Hepatocyte (in vitro differentiated cells): ENCODE measurements around the gene IGSF11. TPM values are rescaled to one million over a fixed set of nuclear protein-coding genes. Genes with fewer than 3 reads are reported as not detected.

ENCODE experiments used
- DNase-seq: peaks from one replicate; pipeline ENCODE4 v3.0.0-alpha.2; 2016; ENCODE audit warnings: low spot score
- H2AFZ ChIP-seq: fragments of 200-600 bp; sonication (generic); 2 replicates; pipeline ENCODE4 v1.6.0; 2016; ENCODE audit warnings: antibody characterized with exemption, mild to moderate bottlenecking
- H3K27ac ChIP-seq: fragments of 200-600 bp; sonication (generic); 2 replicates; pipeline ENCODE4 v1.5.1; 2016; ENCODE audit warnings: mild to moderate bottlenecking
- H3K27me3 ChIP-seq: fragments of 200-600 bp; sonication (generic); 2 replicates; pipeline ENCODE4 v1.6.1; 2016
- H3K36me3 ChIP-seq: fragments of 200-600 bp; sonication (generic); replicated peaks from 2 replicates; pipeline ENCODE4 v1.5.1; 2016; ENCODE audit warnings: low read depth; ENCODE audit not compliant: insufficient read depth
- H3K4me1 ChIP-seq: fragments of 200-600 bp; sonication (generic); 2 replicates; pipeline ENCODE4 v1.5.1; 2016; ENCODE audit warnings: mild to moderate bottlenecking, moderate library complexity; ENCODE audit not compliant: insufficient read depth
- H3K4me2 ChIP-seq: fragments of 200-600 bp; sonication (generic); 2 replicates; pipeline ENCODE4 v1.6.0; 2016
- H3K4me3 ChIP-seq: fragments of 200-600 bp; sonication (generic); 2 replicates; pipeline ENCODE4 v1.5.1; 2016; ENCODE audit warnings: mild to moderate bottlenecking
- H3K79me2 ChIP-seq: fragments of 200-600 bp; sonication (generic); 2 replicates; pipeline ENCODE4 v1.6.0; 2017; ENCODE audit warnings: mild to moderate bottlenecking
- H3K9me2 ChIP-seq: fragments of 200-600 bp; sonication (generic); replicated peaks from 2 replicates; pipeline ENCODE4 v1.6.0; 2017; ENCODE audit warnings: mild to moderate bottlenecking; ENCODE audit not compliant: insufficient read depth
- H3K9me3 ChIP-seq: fragments of 200-600 bp; sonication (generic); 2 replicates; pipeline ENCODE4 v1.5.1; 2016; ENCODE audit warnings: low read depth, mild to moderate bottlenecking
- H4K20me1 ChIP-seq: fragments of 200-600 bp; sonication (generic); 2 replicates; pipeline ENCODE4 v1.6.0; 2016; ENCODE audit warnings: mild to moderate bottlenecking; ENCODE audit not compliant: insufficient read depth, poor library complexity, severe bottlenecking
- EZH2 ChIP-seq: fragments of 200-600 bp; sonication (generic); IDR thresholded peaks from 2 replicates; pipeline ENCODE4 v1.6.1; 2016; ENCODE audit warnings: antibody characterized with exemption, mild to moderate bottlenecking, borderline replicate concordance
- EZH2phosphoT487 ChIP-seq: fragments of 200-600 bp; sonication (generic); IDR thresholded peaks from one replicate; pipeline ENCODE4 v1.6.1; 2018; ENCODE audit warnings: antibody characterized with exemption, mild to moderate bottlenecking, low read depth, moderate library complexity; ENCODE audit not compliant: unreplicated experiment, severe bottlenecking
- WGBS: methylation state at CpG from one replicate; pipeline ENCODE4 v1.1.6; 2016; ENCODE audit warnings: low lambda C conversion rate; ENCODE audit errors: missing lambda C conversion rate; 5-methylcytosine and 5-hydroxymethylcytosine counted together
- polyA plus RNA-seq: library from polyadenylated mRNA; unstranded; fragments of >200 nt; fragmentation: Nextera tagmentation; extraction: Ambion mirVana; gene quantifications from 2 replicates; pipeline ENCODE4 v1.2.1, GENCODE V29; 2016
- total RNA-seq: library from RNA; depleted of rRNA; stranded (reverse); fragments of >200 nt; gene quantifications from 2 replicates; pipeline ENCODE4 v1.2.3, GENCODE V29; 2014
- TF ChIP-seq, protein P1 (sequence below): fragments of 200-600 bp; sonication (generic); IDR thresholded peaks from 2 replicates; pipeline ENCODE4 v1.5.1; 2016; ENCODE audit warnings: antibody characterized with exemption, mild to moderate bottlenecking; ENCODE audit not compliant: poor library complexity

Gene IGSF11
- total and polyA plus RNA-seq, 2 experiments from 2014 or later, result 1.0 TPM; not detected in 1

DNA sequence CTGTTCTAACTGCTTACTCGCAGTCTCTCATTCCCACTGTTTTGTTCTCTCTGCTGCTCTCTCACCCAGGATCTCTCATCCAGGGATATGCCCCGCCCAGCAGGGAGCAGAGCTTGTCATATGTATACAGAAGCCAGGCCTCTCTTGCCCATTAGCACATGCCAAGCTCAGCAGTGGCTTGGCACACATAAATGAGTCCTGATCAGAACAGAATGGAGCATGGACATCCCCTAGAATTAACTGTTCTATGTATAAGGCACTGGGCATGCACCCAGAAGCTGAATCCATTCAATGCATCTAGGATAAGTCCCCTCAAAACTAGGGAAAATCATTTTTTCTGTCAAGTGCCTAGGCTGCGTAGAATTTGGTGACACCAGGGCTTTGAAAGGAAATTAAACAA is 61.6 kb downstream of the IGSF11 start:
- H3K27ac ChIP-seq, result no peak overlapping the region
- no peaks in the 10 kb centered on the region for H3K27me3 ChIP-seq

GRCh38 chr3:118970819-118971218 is 63.8 kb downstream of the IGSF11 start:
- Histone ChIP-seq H2AFZ (no peak overlapping the region), H3K4me2 (no peak overlapping the region), H3K9me3 (no peaks in the 10 kb centered on the region), H3K27me3 (no peaks in the 10 kb centered on the region), H3K36me3 (no peaks in the 10 kb centered on the region), H3K4me3 (no peak overlapping the region), H3K9me2 (no peaks in the 10 kb centered on the region), H4K20me1 (no peaks in the 10 kb centered on the region), H3K4me1 (no peaks in the 10 kb centered on the region), H3K79me2 (no peaks in the 10 kb centered on the region), H3K27ac (no peak overlapping the region)
- no peak for TF ChIP-seq EZH2
- TF ChIP-seq EZH2phosphoT487, result no peak
- TF ChIP-seq, protein P1, sequence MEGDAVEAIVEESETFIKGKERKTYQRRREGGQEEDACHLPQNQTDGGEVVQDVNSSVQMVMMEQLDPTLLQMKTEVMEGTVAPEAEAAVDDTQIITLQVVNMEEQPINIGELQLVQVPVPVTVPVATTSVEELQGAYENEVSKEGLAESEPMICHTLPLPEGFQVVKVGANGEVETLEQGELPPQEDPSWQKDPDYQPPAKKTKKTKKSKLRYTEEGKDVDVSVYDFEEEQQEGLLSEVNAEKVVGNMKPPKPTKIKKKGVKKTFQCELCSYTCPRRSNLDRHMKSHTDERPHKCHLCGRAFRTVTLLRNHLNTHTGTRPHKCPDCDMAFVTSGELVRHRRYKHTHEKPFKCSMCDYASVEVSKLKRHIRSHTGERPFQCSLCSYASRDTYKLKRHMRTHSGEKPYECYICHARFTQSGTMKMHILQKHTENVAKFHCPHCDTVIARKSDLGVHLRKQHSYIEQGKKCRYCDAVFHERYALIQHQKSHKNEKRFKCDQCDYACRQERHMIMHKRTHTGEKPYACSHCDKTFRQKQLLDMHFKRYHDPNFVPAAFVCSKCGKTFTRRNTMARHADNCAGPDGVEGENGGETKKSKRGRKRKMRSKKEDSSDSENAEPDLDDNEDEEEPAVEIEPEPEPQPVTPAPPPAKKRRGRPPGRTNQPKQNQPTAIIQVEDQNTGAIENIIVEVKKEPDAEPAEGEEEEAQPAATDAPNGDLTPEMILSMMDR, result no peak
- DNase-seq, result no peak
- WGBS, result 67% methylated on average over 2 of the region's 2 CpGs

More for the DNA sequence above, 61.6 kb downstream of the IGSF11 start:
- TF ChIP-seq, protein P1, result no peak
- TF ChIP-seq EZH2 (no peak), EZH2phosphoT487 (no peak)
- no peaks in the 10 kb centered on the region for H4K20me1 ChIP-seq
- no peak for DNase-seq
- H3K9me3 ChIP-seq, result no peaks in the 10 kb centered on the region
- WGBS, result 97% methylated on average over 3 of the region's 3 CpGs
- H3K36me3 ChIP-seq, result no peaks in the 10 kb centered on the region
- no peaks in the 10 kb centered on the region for H3K4me1 ChIP-seq
- H3K79me2 ChIP-seq, result no peaks in the 10 kb centered on the region
- no peaks in the 10 kb centered on the region for H3K9me2 ChIP-seq
- no peak overlapping the region for H3K4me3 ChIP-seq
- H2AFZ ChIP-seq, result no peak overlapping the region
- no peak overlapping the region for H3K4me2 ChIP-seq

DNA sequence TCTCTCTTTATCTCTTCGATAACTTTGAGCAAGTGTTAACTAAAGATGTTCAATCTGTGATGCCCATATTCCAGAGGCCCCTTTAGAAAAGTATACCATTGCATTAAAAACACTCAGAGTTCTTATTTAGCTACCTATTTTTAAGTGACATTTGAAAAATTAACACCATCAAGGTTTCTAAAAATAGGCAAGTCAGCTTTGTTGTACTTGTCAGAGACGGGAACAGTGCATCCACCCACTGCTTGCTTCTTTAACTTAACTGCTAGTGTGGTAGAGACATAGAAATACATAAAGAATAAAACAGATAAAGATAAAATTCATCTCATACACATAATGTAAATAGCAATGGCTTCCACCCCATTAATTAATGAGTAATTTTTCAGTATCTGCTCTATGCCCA is 66.0 kb downstream of the IGSF11 start:
- Histone ChIP-seq H3K4me2 (no peak overlapping the region), H3K4me1 (no peaks in the 10 kb centered on the region), H4K20me1 (no peaks in the 10 kb centered on the region), H3K79me2 (no peaks in the 10 kb centered on the region), H3K27me3 (no peaks in the 10 kb centered on the region), H3K9me2 (no peaks in the 10 kb centered on the region), H3K4me3 (no peak overlapping the region), H3K36me3 (no peaks in the 10 kb centered on the region), H3K9me3 (no peaks in the 10 kb centered on the region), H3K27ac (no peak overlapping the region), H2AFZ (no peak overlapping the region)
- TF ChIP-seq EZH2phosphoT487, result no peak
- no peak for TF ChIP-seq EZH2
- TF ChIP-seq, protein P1, result no peak
- WGBS, result 78% methylated on average over 2 of the region's 2 CpGs
- no peak for DNase-seq

DNA sequence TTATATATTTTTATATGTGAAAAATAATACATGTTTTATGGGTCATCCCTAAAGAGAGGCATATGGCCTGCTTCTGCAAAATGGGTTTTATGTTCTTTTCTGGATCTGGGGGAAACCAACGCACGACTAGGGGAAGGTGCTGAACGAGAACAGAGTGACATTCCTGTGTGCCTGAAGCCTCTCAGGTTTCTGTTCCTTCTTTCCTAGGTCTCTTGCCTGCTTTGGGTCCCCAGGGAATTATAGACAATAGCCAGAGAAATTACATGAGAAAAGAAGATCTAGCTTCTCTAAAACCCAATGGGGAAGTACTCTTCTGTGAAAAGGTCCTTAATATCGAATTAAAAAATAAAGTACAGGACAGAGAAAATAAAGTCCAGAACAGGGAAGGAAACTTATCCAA is 66.5 kb downstream of the IGSF11 start:
- no peaks in the 10 kb centered on the region for H4K20me1 ChIP-seq
- H3K27me3 ChIP-seq, result no peaks in the 10 kb centered on the region
- H3K9me2 ChIP-seq, result no peaks in the 10 kb centered on the region
- DNase-seq, result no peak
- no peak overlapping the region for H2AFZ ChIP-seq
- H3K4me1 ChIP-seq, result no peaks in the 10 kb centered on the region
- no peak overlapping the region for H3K4me3 ChIP-seq
- no peaks in the 10 kb centered on the region for H3K36me3 ChIP-seq
- H3K9me3 ChIP-seq, result no peaks in the 10 kb centered on the region
- no peak overlapping the region for H3K27ac ChIP-seq
- no peak overlapping the region for H3K4me2 ChIP-seq
- H3K79me2 ChIP-seq, result no peaks in the 10 kb centered on the region
- TF ChIP-seq, protein P1, result no peak
- TF ChIP-seq EZH2 (no peak), EZH2phosphoT487 (no peak)
- 62% methylated on average over 4 of the region's 4 CpGs for WGBS
